NT2/D1 (cell line): ENCODE data around the gene P2RX6.

Experiments used
- YY1 ChIP-seq: IDR thresholded peaks from 2 replicates; pipeline ENCODE4 v1.6.1; 2011; ENCODE audit not compliant: insufficient read length, insufficient read depth
- ZNF274 ChIP-seq: IDR thresholded peaks from 2 replicates; pipeline ENCODE4 v1.6.1; 2011; ENCODE audit warnings: mild to moderate bottlenecking, low read depth, low read length

DNA sequence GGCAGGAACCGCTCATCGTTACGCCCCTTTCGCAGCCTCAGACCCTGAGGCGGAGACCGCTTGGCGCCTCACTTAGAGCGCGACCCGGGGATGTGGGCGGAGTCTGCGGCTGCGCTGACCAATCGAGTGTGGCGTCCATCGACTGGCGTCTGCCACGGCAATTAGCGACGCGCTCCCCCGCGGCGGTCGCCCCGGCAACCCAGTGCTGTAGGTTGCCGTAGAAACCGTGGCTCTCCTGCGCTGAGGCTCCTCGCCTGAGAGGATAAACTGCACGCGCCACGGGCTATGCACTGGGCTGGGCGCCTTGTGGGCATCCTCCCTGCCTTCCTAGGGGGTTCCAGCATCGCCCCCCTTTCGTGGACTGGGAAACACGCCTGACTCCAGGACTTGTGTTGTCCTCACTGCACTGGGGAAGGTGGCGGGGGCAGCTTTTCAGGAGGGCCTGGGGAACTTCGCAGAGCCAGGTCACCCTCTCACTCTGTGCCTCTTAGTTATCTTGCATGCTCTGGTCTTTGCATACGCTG, 701 bp upstream of the P2RX6 start:
- TF ChIP-seq YY1: no peak
- TF ChIP-seq ZNF274: no peak
